Lower lobe of right lung (tissue), 2 donors: ENCODE data around the gene CFAP251. TPM values are rescaled to one million over a fixed set of nuclear protein-coding genes. Genes with fewer than 3 reads are reported as not detected.
"Not testable (repeated sequence)": the region's sequence is repeated elsewhere in the genome, so short reads cannot be mapped to it uniquely, and the experiment has no call there.

Experiments
- ATAC-seq, 2 donors: fragments of 200-7000 bp; cut with Tn5 transposase; one replicate each; pipeline ENCODE4 v1.9.1; 2020 to 2022; ENCODE audit warnings: mild to moderate bottlenecking in 2 of 2, moderate library complexity in 2 of 2
- DNase-seq: peaks from one replicate; pipeline ENCODE4 v3.0.0-alpha.2; 2020
- H3K27ac ChIP-seq: fragments of 200-600 bp; one replicate; pipeline ENCODE4 v1.8.0; 2022
- H3K27me3 ChIP-seq: fragments of 200-600 bp; one replicate; pipeline ENCODE4 v1.8.0; 2022; ENCODE audit warnings: low read depth
- H3K36me3 ChIP-seq: fragments of 200-600 bp; one replicate; pipeline ENCODE4 v1.8.0; 2022; ENCODE audit warnings: mild to moderate bottlenecking
- H3K4me1 ChIP-seq: fragments of 200-600 bp; one replicate; pipeline ENCODE4 v1.8.0; 2022
- H3K4me3 ChIP-seq: fragments of 200-600 bp; one replicate; pipeline ENCODE4 v1.8.0; 2022; ENCODE audit warnings: mild to moderate bottlenecking
- H3K9me3 ChIP-seq: fragments of 200-600 bp; one replicate; pipeline ENCODE4 v1.8.0; 2022
- intact Hi-C: fragments of 100-400 bp; cut with DNase I; formaldehyde crosslinking; loops from one replicate; pipeline ENCODE4 v1.11.0; 2022
- total RNA-seq: library from RNA; stranded (reverse); fragmentation: NEBNext Ultra II Directional; extraction: Animal tissue kit (Norgen Biotek cat#: 25700); gene quantifications from one replicate; pipeline ENCODE4 v1.2.1, GENCODE V29; 2021
- TF ChIP-seq, protein P1 (sequence below): fragments of 200-600 bp; IDR thresholded peaks from one replicate; pipeline ENCODE4 v1.8.0; 2022; ENCODE audit warnings: antibody characterized with exemption, mild to moderate bottlenecking
- donor health status: DM: no; HTN: yes; CAD: no; lungs with severe emphysema.

Gene CFAP251
- total RNA-seq, 1 donor from 2014 or later: 8.2 TPM

DNA sequence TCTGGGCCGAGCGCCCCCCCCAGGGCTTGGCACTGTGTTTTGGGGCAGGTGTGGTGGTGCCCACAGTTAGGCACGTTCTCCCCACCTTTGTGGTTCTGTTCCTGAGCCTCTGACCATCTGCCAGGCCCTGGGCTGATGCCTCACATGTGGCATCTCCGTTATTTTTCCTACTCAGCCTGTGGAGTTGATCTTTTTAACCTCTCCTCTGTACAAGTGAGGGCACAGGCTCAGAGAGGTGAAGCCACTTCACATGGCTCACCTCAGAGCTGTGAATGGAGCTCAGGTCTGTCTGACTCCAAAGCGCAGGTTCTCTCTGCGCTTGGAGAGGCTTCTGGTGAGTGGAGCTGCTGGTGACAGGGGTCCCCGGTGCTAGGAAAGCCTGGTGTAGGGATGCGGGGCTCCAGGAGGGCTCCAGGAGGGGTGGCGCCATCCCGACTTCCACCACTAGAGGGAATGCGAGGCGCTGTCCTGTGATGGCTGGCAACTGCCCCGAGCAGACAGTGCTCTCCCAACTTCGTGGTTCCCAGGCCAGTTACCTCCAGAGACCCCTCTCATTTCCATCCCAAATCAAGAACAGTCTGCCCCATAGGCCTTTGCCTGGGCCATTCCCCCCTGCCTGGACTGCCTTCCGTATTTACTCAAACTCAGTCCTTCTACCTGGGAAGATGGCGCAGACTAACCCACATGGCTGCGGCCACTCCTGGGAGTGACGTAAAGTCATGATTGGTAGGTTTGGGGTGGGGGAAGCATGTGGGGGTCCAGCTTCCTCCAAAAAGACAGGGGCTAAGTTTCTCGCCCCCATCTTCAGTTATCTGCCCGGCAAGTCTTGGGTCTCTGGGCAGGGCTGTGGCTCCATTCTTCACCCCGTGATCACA is 113.2 kb downstream of the CFAP251 start:
- no peaks in the 10 kb centered on the region for H3K9me3 ChIP-seq
- H3K4me3 ChIP-seq: no peak overlapping the region
- peak; percentile 55 to 66 for ATAC-seq
- no peaks in the 10 kb centered on the region for H3K27me3 ChIP-seq
- H3K27ac ChIP-seq: no peak overlapping the region
- TF ChIP-seq, protein P1, sequence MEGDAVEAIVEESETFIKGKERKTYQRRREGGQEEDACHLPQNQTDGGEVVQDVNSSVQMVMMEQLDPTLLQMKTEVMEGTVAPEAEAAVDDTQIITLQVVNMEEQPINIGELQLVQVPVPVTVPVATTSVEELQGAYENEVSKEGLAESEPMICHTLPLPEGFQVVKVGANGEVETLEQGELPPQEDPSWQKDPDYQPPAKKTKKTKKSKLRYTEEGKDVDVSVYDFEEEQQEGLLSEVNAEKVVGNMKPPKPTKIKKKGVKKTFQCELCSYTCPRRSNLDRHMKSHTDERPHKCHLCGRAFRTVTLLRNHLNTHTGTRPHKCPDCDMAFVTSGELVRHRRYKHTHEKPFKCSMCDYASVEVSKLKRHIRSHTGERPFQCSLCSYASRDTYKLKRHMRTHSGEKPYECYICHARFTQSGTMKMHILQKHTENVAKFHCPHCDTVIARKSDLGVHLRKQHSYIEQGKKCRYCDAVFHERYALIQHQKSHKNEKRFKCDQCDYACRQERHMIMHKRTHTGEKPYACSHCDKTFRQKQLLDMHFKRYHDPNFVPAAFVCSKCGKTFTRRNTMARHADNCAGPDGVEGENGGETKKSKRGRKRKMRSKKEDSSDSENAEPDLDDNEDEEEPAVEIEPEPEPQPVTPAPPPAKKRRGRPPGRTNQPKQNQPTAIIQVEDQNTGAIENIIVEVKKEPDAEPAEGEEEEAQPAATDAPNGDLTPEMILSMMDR: peak; percentile 75
- H3K36me3 ChIP-seq: peaks cover 15% of the 10 kb centered on the region
- peak; percentile 68 for DNase-seq
- peaks cover 9% of the 10 kb centered on the region for H3K4me1 ChIP-seq
- intact Hi-C loops: no loop called here

DNA sequence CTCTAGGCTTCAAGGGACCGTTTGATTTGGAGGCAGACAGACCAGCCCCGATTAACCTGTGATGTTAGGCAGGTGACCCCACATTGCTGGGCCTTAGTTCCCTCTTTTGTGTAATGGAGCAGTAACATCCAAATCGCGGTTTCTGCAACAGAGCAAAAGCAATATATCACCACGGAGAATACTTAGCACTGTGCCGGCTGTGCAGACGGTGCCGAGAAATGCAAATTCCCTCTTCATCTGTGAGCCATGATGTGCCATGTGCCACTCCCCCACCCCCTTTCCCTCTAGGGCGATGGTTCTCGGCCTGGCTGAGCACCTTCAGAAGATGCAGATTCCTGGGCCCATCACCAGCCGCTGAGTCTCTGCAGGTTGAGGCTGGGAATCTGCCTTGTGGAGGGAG is 114.2 kb downstream of the CFAP251 start:
- Histone ChIP-seq H3K27ac (no peak overlapping the region), H3K9me3 (no peaks in the 10 kb centered on the region), H3K4me1 (peaks cover 9% of the 10 kb centered on the region), H3K36me3 (peaks cover 20% of the 10 kb centered on the region), H3K4me3 (no peak overlapping the region), H3K27me3 (no peaks in the 10 kb centered on the region)
- DNase-seq (no peak), ATAC-seq (no peak)
- TF ChIP-seq, protein P1: no peak
- intact Hi-C loops: no loop called here

DNA sequence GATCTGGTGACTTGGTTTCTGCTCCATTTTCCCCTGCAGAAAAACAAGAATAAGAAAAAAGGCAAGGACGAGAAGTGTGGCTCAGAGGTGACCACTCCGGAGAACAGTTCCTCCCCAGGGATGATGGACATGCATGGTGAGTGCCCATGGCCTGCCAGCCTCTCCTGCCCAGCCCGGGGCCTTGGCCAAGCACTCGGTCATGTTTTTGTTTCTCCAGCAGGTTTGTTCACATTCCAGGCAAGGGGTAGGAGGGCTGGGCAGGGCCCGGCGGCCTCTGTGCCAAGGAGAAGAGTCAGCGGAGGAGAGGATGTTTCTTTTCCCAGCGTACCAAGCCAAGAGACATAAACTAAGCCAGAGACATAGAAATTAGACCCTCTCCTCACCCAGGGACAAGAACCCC is 116.9 kb downstream of the CFAP251 start:
- Histone ChIP-seq H3K9me3 (no peaks in the 10 kb centered on the region), H3K4me3 (no peak overlapping the region), H3K27me3 (no peaks in the 10 kb centered on the region), H3K4me1 (peaks cover 9% of the 10 kb centered on the region), H3K27ac (peak overlapping the region; percentile 46), H3K36me3 (peaks cover 20% of the 10 kb centered on the region)
- TF ChIP-seq, protein P1: no peak
- DNase-seq (peak; percentile 84), ATAC-seq (peak; percentile 94 to 95)
- intact Hi-C loops: no loop called here

DNA sequence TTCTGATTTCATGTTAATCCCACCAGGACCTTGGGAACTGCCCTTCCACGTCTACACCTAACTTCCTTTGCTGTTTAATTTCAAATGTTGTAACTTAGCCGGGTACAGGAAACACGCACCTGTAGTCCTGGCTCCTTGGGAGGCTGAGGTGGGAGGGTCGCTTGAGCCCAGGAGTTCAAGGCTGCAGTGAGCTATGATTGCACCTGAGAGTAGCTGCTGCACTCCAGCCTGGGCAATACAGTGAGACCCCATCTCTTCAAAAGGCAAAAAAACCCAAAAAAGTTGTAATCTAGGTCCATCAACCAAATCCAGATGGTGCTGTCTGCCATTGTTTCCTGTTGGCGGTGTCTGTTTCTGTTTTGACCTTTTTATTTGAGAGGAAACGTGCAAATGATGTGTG is 117.8 kb downstream of the CFAP251 start:
- Histone ChIP-seq H3K27me3 (no peaks in the 10 kb centered on the region), H3K4me1 (peaks cover 9% of the 10 kb centered on the region), H3K4me3 (no peak overlapping the region), H3K27ac (no peak overlapping the region), H3K9me3 (no peaks in the 10 kb centered on the region), H3K36me3 (peaks cover 20% of the 10 kb centered on the region)
- TF ChIP-seq, protein P1: no peak
- ATAC-seq (no peak), DNase-seq (no peak)
- intact Hi-C loops: no loop called here

DNA sequence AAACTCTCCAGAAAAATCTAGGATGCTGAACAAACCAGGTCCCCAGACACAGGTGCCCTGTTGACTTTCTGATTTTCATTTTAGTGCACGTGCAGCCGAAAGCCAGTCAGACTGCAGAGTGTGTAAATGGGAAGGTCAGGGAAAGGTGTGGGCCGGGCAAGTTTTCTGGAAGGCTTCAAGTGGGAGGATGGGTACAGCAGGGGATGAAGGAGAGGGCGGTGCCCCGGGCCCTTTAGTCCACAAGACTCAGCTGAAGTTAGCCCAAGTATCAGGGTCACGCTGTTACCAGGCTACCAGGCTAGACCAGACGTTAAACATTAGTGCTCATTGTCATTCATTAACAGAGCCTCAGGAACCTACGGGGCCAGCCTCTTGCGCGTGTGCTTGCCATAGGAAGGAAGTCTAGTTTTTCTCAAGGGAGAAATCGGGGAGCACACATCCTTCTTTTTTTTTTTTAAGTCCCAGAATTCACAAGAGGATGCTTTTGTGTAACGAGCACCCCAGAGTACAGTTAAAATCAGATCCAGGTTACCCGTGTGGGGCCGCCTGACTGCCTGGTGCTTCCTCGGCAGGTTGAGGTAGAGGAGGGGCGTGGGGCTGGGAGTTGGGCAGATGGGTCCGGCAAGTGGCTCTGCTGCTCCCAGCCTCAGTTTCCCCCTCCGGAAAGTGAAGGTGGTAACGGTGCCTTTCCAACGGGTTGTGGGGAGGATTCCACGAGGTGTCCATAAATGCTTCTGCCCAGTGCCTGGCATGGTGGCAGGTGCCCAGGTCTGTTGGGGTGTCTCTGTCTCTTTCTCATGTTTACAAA is 122.4 kb downstream of the CFAP251 start:
- H3K9me3 ChIP-seq: no peaks in the 10 kb centered on the region
- no peak overlapping the region for H3K27ac ChIP-seq
- no peaks in the 10 kb centered on the region for H3K27me3 ChIP-seq
- H3K4me3 ChIP-seq: no peak overlapping the region
- intact Hi-C loops: no loop called here
- DNase-seq (peak; percentile 69), ATAC-seq (peak; percentile 93 to 94)
- peaks cover 31% of the 10 kb centered on the region for H3K36me3 ChIP-seq
- no peaks in the 10 kb centered on the region for H3K4me1 ChIP-seq
- TF ChIP-seq, protein P1: no peak

DNA sequence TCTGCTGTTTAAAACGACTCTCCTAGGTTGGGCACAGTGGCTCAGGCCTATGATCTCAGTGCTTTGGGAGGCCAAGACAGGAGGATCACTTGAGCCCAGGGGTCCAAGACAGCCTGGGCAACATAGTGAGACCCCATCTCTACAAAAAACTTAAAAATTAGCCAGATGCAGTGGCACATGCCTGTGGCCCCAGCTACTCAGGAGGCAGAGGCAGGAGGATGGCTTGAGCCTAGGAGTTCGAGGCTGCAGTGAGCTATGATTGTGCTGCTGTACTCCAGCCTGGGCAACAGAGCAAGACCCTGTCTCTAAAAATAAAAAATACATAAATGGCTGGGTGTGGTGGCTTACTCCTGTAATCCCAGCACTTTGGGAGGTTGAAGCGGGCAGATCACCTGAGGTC is 123.1 kb downstream of the CFAP251 start:
- DNase-seq, ATAC-seq, intact Hi-C loops, H3K4me3 ChIP-seq, H3K4me1 ChIP-seq, H3K27me3 ChIP-seq, H3K9me3 ChIP-seq, H3K27ac ChIP-seq: not testable (repeated sequence)
- H3K36me3 ChIP-seq: peaks cover 25% of the 10 kb centered on the region
